Testis (tissue), 2 donors: ENCODE results near the gene TM9SF4.

Experiments
- CTCF ChIP-seq, 3 experiments: fragments of 450-650 bp in 2 of 3; fragments of 200-600 bp in 1 of 3; sonication (generic) in 1 of 3; IDR thresholded peaks; one replicate each; pipeline ENCODE4 v1.5.1; 2016 to 2019; ENCODE audit warnings: antibody characterized with exemption in 3 of 3, mild to moderate bottlenecking in 2 of 3, moderate library complexity in 1 of 3
- POLR2A ChIP-seq: fragments of 450-650 bp; IDR thresholded peaks from one replicate; pipeline ENCODE4 v1.6.1; 2017; ENCODE audit warnings: antibody characterized with exemption, mild to moderate bottlenecking, moderate library complexity

GRCh38 chr20:32070282-32070681 lies 39.2 kb upstream of the TM9SF4 start:
- TF ChIP-seq CTCF (IDR thresholded peaks at IDR 0.05): no peak
- no peak for TF ChIP-seq POLR2A
